NCI-H2196 (cell line): ENCODE measurements around the gene ZEB2.

Experiments used
- DNase-seq: peaks from one replicate; lab custom pipeline; 2025; ENCODE audit not compliant: unreplicated experiment; lab: John Stamatoyannopoulos, UW

ZEB2 gene

DNA sequence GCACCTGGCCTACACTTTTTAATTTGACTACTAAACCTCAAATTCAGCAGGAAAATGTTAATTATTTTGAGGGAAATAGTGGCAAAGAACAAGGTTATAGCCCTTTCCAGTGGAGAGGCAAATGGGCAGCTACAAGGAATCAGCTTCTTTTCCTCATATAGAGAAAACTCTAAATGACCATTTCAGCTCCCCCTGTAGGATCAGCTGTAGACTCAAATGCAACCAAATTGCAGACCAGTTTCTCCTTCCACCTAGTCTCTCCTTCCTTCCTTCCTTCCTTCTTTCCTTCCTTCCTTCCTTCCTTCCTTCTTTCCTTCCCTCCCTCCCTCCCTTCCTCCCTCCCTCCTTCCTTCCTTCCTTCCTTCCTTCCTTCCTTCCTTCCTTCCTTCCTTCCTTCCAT, 158.2 kb downstream of the ZEB2 start:
- DNase-seq, result no peak

DNA sequence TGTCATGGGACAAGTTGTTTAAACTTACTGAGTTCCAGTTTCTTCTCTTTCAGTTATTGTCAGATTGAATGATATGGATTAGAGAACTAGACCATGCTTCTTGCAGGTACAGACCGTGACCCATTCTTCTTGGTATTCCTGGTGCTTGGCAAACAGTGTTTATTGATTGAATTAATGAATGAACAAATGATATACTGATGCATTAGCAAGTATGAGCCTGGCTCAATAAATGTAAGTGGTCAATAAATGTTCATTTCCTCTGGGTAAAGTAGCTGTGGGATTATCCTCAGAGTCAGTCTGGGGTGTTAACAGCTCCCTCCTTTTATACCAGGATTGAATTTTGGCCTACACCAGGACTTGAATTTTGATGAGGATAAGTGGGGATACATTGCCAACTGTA, 160.2 kb downstream of the ZEB2 start:
- DNase-seq, result no peak

DNA sequence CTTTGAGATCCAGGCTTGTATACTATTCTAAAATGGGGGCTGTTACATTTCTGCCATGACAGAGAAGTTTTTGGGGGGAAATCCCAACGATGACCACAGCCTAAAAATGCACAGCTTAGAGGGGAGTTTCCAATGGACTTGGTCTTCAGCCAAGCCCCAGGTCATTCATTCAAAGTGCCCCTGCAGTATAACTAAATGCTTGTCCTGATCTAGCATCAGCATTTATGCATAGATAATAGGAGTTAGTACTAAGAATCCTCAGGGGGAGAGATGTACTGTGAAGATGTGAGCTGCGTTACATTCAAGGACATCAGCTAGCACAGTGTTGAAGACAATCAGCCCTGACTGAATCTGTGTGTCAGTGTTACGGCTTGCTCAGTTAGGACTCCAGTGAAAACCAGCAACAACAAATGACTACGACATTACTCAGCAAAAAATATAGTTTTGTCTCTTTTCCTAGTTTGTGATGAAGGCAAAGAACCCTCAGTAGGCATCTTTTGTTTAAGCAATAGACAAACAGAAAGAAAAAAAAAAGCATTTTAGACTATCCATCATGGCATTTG, 160.9 kb downstream of the ZEB2 start:
- no peak for DNase-seq

DNA sequence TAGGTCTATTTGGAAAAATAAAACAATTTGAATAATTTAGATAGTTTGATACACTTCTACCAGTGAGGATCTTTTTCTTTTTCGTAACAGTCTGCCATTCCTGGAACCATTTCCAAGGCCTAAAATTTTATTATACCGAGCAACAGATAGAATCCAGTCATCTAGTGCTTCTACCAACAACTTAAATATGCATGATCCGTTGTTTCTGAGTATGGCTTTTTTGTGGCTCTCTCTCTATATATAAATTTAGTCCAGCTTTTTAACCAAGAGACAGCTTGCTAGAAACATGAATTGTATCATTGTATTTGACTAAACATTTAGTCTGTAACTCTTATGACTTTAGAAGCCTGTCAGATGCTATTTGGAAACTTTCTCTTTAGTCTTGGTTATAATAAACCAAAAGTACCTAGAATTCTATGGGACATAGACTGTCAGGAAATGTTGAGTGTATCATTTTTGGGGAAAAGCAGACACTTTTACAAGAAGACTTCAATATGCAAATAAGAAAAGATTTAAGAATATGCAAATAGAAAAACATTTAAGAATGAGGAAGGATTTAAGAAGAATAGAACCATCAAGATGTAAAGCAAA, 161.4 kb downstream of the ZEB2 start:
- DNase-seq, result no peak

DNA sequence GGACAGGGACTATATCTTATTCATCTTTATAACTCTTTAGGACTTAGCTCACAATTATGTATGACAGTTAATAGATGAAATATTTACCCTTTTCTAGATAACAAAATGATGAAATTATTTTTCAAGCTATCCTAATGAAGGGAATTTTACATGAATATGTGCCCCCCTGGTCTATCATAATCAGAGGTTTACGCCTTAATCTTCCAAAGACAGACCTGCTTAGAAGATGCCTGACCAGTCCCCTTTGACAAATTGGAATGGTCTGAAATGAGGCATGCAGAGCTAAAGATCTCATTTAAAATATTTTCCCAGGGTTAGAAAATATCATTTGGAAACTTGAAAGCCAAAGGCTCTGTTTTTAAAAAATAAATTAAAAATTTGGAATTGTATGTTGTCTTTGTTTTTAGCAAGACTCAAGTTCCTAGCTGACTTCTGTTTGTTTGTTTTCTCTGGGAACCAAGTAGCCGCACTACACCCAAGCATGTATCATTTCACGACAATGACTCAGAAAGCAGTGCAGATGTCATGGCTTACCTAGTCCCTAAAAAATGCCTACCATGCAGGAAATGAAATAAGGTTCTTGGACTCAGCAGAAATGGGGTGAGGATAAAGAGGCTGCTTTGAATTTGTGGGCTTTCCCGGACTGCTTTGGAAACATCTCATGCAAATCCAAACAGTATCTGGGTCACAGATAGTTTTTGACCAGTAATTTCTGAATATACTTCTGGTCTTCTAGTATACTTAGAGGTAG, 162.1 kb downstream of the ZEB2 start:
- no peak for DNase-seq

DNA sequence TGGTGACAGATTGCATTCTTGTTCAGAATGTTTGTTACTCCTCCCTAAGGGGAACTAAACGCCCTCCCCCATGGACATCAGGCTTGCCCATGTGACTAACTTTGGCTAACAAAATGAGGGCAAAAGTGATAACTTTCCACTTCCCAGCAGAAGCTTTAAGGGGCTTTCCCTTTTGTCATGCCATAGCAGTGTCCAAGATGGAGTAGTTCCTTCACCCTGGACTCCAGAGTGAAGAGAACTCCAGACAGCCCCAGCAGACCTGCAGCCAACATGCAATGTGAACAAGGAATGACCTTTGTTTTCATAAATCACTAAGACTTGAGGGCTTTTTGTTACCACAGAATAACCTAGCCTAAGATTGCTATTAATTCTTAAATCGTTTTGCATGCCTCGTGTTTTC, 163.5 kb downstream of the ZEB2 start:
- no peak for DNase-seq

DNA sequence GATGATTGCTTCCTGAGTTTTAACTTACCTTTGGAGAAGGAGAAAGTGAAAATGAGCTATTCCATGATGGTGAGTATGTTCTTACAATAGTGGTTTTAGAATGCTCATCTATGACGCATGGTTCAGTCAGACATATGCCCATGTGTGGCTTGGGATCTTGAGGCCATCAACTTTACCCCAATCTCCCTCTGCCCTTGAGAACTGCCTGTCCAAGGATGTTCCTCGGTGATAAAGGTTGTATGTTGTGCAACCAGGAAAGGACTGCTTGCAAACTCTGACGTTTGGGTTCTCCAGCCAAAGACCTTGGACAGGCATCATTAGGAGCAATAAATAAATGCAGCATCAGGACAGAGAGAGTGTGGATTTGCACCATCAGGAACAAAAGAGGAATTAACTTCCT, 165.0 kb downstream of the ZEB2 start:
- DNase-seq, result no peak

DNA sequence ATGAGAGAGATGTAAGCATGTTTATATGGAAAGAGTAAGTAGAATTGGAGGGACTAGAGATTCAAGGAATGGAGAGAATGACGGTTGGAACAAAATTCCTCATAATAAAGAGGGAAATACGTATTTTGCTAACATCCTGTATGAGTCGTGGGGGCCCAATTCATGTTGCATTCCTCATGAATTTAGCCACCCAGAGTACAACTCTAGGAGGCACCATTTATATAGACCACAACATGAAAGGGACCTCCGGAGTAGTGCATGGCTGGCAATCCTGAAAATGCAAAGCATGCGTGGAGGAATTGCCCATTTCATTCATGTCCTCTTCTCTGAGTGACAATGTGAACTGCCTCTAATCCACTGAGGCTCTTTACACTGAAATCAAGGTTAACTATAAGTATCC, 168.2 kb downstream of the ZEB2 start:
- DNase-seq, result no peak

DNA sequence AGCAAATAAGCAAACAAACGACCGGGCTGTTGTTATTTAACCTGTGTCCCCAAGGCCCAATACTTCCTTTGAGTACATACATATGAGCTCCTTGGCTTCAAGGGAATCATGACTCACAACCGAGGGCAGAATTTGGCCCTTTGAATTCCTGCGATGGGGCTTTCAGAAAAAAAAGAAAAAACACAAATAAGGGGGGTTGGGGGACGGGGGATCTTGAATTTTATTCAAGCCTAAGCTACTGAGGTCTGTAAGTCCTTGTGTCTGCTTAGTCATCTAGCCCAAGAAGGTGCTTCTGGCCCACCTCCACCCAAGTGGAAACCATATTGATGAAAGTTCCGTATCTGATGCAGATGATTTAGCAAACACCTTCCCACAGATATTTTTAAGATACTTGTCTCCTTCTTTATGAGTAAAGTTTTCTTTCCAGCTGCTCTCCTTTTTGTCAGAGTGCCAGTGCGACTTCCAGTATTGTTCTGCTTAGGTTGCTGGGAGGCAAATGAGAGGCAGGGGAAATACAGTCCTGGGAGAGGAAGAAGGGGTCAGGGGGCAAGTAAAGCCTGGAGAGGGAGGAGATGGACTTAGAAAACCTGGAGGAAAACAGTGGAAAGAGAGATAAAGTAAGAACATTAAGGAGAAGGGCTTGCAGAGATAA, 169.6 kb downstream of the ZEB2 start:
- no peak for DNase-seq

DNA sequence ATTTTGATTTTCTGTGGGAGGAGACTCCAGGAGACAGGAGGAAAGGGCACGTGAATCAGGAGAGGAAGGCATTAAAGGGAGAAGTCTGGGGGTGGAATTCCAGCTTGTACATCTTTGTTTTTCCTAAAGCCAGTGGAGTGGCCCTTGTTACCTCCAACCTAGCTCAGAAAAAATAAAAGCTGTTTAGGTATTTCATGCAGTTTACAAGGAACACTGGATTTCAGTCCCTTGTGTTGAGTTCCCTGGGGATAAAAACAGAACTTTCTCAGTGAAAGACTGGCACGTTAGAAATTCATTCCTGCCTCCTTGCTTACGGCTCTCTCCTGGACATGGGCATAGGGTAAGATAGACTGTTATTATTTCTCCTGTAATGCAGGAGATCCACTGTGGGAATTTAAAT, 170.2 kb downstream of the ZEB2 start:
- DNase-seq, result no peak

DNA sequence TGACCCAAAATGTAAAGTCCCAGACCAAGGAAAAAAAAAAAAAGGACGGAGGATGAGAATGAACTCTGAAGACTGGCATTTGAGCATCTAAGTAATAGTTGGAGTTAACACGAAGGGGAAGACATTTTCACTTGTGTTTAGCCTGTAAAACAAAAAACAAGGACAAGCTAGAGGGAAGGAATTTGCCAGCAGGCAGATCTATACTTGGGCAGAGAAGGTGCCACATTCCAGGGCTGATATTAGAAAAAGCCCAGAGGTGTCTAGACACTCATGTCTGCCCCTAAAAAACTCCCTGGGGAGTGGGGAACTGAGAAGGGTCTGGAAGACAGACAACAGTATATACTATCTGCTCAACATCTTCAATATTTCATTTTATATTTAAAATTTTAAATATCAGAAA, 171.1 kb downstream of the ZEB2 start:
- no peak for DNase-seq

DNA sequence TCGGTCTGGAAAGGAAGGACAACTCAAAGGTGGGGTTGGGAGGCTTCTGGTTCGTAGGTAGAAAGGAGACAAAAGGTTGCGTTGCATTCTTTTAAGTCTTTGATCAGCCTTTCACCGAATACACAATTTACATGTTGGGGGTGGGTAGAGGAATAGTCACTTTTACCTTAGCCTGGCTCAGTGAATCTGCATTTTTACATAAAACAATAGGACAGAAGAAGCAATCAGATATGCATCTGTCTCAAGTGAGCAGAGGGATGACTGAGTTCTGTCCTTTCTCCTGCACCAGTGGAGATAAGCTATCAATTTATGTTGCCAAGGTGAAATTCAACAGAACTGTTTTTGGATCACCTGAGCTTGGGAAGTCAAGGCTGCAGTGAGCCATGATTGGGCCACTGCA, 173.7 kb downstream of the ZEB2 start:
- no peak for DNase-seq

DNA sequence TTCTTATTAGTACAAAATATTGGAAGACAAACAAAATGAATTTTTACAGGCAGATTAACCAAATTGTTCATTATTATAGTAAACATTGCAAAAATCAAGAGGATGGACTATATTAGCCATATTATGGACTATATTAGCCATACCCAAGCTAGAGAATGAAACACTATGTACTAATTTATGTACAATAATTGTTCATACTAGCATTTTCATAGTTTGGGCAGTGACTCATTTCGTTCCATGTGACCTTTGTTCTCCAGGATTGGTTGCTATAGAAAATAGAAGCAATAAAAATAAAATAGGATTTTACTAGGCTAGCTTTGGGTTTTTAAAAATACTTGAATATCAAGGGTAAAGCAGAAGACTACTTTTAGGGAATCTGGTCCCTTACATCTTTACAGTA, 176.8 kb downstream of the ZEB2 start:
- no peak for DNase-seq

DNA sequence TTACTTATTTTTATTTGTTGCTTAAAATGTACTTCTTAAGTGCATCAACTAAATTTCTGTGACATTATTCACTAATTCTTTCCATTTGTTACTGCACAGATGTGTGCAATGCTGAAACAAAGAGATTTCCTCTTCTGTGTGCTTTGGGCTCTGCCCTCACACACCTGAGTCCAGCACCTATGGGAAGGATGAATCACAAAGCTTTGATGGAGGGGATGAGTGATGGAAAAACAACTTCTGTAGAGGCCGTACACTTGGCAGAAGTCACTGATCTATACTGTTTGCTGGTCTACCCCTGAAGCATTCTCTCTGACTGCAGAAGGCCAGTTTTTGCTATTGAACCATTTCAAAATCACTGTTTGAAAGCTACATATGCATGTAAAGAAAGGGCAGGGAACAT, 178.4 kb downstream of the ZEB2 start:
- no peak for DNase-seq

DNA sequence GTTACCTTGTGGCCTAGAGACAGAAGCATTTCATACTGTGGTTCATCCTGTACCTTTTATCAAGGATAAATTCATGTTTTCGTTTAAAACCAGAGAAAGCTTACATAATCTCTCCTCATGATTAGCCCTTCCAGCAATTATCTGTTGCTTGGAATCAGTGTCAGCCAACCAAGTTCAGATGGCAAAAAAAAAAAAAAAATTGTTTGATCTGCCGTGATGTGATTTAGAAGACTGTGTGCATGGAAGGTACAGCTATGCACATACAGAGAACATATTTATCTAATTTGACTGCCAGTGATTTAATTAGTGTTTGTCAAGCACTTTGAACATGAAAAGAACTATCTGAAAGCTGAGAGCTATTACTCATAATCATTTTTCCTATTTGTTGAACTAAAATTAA, 180.9 kb downstream of the ZEB2 start:
- DNase-seq, result no peak

DNA sequence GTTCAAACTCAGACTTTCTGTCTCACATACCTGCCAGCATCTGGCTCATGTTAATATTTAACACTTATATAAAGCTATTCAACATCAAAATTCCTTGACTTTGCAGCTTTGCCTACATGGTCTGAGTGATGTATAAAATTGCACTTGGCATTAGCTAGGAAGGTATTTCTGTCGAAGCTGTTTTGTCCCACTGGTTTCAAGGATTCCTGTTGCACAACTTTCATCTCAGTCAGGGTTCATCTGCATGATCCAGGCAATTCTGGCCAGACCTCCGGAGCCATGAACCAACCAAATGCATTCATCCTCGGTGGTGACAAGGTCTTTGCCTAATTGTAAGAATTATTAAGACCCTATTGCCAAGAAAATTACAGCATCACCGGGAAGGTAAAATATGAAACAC, 185.4 kb downstream of the ZEB2 start:
- DNase-seq, result no peak
